ENCODE data around the gene USP28.

USP28 gene

DNA sequence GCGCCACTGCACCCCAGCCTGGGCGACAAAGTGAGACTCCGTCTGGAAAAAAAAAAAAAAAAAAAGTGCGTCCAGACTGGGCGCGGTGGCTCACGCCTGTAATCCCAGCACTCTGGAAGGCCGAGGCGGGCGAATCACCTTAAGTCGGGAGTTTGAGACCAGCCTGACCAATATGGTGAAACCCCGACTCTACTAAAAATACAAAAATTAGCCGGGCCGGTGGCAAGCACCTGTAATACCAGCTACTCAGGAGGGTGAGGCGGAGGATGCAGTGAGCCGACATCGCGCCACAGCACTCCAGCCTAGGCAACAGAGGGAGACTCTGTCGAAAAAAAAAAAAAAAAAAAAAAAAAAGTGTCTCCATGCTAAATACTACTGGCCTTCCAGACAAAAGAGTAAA lies 1.3 kb downstream of the USP28 start:
- Histone ChIP-seq H3K27ac (ENCODE audit: extremely low read depth, low read depth, low read length) (no peak overlapping the region), H3K9me3 (ENCODE audit: control insufficient read depth, insufficient read depth, low read depth, low read length) (no peaks in the 10 kb centered on the region), H3K4me3 (ENCODE audit: low read depth, low read length) (no peak overlapping the region), H3K4me1 (ENCODE audit: control insufficient read depth, insufficient read depth, low read length) (no peaks in the 10 kb centered on the region), H3K36me3 (ENCODE audit: control insufficient read depth in 2 of 2, insufficient read depth in 1 of 2, low read length in 2 of 2) (peaks cover 0 to 30% of the 10 kb centered on the region in 2 experiments; a peak in 2 of 3 replicates)
- TF ChIP-seq, protein P1, sequence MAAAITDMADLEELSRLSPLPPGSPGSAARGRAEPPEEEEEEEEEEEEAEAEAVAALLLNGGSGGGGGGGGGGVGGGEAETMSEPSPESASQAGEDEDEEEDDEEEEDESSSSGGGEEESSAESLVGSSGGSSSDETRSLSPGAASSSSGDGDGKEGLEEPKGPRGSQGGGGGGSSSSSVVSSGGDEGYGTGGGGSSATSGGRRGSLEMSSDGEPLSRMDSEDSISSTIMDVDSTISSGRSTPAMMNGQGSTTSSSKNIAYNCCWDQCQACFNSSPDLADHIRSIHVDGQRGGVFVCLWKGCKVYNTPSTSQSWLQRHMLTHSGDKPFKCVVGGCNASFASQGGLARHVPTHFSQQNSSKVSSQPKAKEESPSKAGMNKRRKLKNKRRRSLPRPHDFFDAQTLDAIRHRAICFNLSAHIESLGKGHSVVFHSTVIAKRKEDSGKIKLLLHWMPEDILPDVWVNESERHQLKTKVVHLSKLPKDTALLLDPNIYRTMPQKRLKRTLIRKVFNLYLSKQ (tag by site-specific recombination; IDR thresholded peaks at IDR 0.05; ENCODE audit: borderline replicate concordance), result no peak
- TF ChIP-seq, protein P2, sequence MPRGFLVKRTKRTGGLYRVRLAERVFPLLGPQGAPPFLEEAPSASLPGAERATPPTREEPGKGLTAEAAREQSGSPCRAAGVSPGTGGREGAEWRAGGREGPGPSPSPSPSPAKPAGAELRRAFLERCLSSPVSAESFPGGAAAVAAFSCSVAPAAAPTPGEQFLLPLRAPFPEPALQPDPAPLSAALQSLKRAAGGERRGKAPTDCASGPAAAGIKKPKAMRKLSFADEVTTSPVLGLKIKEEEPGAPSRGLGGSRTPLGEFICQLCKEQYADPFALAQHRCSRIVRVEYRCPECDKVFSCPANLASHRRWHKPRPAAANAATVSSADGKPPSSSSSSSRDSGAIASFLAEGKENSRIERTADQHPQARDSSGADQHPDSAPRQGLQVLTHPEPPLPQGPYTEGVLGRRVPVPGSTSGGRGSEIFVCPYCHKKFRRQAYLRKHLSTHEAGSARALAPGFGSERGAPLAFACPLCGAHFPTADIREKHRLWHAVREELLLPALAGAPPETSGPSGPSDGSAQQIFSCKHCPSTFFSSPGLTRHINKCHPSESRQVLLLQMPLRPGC (tag by site-specific recombination; IDR thresholded peaks at IDR 0.05), result no peak
- TF ChIP-seq ZNF624 (tag by site-specific recombination; IDR thresholded peaks at IDR 0.05) (no peak), ZNF621 (tag by site-specific recombination; IDR thresholded peaks at IDR 0.05) (no peak), MYNN (tag by site-specific recombination; IDR thresholded peaks at IDR 0.05; ENCODE audit: borderline replicate concordance) (no peak), ZNF24 (tag by site-specific recombination; IDR thresholded peaks at IDR 0.05) (no peak), ZNF37A (tag by site-specific recombination; IDR thresholded peaks at IDR 0.05) (no peak), ZNF174 (tag by site-specific recombination; IDR thresholded peaks at IDR 0.05) (no peak), SALL2 (tag by site-specific recombination; IDR thresholded peaks at IDR 0.05; ENCODE audit: borderline replicate concordance) (no peak), ZNF138 (tag by site-specific recombination; IDR thresholded peaks at IDR 0.05; ENCODE audit: borderline replicate concordance) (no peak), SP3 (tag by site-specific recombination; IDR thresholded peaks at IDR 0.05) (no peak), GLIS2 (tag by site-specific recombination; IDR thresholded peaks at IDR 0.05) (no peak), ZNF404 (tag by site-specific recombination; IDR thresholded peaks at IDR 0.05) (no peak), ZNF169 (tag by site-specific recombination; IDR thresholded peaks at IDR 0.05) (no peak)
- TF ChIP-seq, protein P3, sequence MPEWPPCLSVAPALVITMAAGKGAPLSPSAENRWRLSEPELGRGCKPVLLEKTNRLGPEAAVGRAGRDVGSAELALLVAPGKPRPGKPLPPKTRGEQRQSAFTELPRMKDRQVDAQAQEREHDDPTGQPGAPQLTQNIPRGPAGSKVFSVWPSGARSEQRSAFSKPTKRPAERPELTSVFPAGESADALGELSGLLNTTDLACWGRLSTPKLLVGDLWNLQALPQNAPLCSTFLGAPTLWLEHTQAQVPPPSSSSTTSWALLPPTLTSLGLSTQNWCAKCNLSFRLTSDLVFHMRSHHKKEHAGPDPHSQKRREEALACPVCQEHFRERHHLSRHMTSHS (tag by site-specific recombination; IDR thresholded peaks at IDR 0.05), result no peak
- TF ChIP-seq, protein P4, sequence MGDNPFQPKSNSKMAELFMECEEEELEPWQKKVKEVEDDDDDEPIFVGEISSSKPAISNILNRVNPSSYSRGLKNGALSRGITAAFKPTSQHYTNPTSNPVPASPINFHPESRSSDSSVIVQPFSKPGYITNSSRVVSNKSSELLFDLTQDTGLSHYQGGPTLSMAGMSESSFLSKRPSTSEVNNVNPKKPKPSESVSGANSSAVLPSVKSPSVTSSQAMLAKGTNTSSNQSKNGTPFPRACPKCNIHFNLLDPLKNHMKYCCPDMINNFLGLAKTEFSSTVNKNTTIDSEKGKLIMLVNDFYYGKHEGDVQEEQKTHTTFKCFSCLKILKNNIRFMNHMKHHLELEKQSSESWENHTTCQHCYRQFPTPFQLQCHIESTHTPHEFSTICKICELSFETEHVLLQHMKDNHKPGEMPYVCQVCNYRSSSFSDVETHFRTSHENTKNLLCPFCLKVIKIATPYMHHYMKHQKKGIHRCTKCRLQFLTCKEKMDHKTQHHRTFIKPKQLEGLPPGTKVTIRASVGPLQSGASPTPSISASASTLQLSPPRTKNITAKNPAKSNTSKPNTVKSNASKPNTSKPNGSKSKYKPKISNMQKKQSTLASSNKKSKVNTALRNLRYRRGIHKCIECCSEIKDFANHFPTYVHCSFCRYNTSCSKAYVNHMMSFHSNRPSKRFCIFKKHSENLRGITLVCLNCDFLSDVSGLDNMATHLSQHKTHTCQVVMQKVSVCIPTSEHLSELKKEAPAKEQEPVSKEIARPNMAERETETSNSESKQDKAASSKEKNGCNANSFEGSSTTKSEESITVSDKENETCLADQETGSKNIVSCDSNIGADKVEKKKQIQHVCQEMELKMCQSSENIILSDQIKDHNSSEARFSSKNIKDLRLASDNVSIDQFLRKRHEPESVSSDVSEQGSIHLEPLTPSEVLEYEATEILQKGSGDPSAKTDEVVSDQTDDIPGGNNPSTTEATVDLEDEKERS (tag by site-specific recombination; IDR thresholded peaks at IDR 0.05), result no peak
- TF ChIP-seq, protein P5, sequence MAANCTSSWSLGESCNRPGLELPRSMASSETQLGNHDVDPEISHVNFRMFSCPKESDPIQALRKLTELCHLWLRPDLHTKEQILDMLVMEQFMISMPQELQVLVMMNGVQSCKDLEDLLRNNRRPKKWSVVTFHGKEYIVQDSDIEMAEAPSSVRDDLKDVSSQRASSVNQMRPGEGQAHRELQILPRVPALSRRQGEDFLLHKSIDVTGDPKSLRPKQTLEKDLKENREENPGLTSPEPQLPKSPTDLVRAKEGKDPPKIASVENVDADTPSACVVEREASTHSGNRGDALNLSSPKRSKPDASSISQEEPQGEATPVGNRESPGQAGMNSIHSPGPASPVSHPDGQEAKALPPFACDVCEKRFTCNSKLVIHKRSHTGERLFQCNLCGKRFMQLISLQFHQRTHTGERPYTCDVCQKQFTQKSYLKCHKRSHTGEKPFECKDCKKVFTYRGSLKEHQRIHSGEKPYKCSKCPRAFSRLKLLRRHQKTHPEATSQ (tag by site-specific recombination; IDR thresholded peaks at IDR 0.05), result no peak
- POLR2A ChIA-PET, result interaction anchor here (0.6 to 1.6 kb wide), 5 partner anchors 10 to 479 kb away, joined by 3 to 8 read pairs (median 4); no protein-coding TSS in a partner anchor
- CTCF ChIA-PET, result interaction anchor here (1.2 to 4.8 kb wide), 3 partner anchors 22 to 388 kb away, joined by 3 to 28 read pairs (median 7); no protein-coding TSS in a partner anchor
